Cerebellar nuclear complex (tissue), 1 donor: ENCODE results near the gene PREX1.
"Not testable (repeated sequence)": the region's sequence is repeated elsewhere in the genome, so short reads cannot be mapped to it uniquely, and the experiment has no call there.

Experiments used
- DNase-seq, 2 experiments: peaks; one replicate each; lab custom pipeline; 2025; lab: John Stamatoyannopoulos, UW

The PREX1 gene

GRCh38 chr20:48774696-48775095, 53.1 kb downstream of the PREX1 start:
- DNase-seq: no peak

- DNase-seq: no peak
Observed at GRCh38 chr20:48773837-48774418, 53.9 kb downstream of the PREX1 start.

GRCh38 chr20:48772183-48772976, 55.4 kb downstream of the PREX1 start:
- no peak for DNase-seq

GRCh38 chr20:48771542-48771941, 56.3 kb downstream of the PREX1 start:
- DNase-seq: no peak

GRCh38 chr20:48770700-48771442, 56.9 kb downstream of the PREX1 start:
- DNase-seq: no peak

GRCh38 chr20:48769069-48769983, 58.5 kb downstream of the PREX1 start:
- DNase-seq: no peak

GRCh38 chr20:48766961-48767960, 60.5 kb downstream of the PREX1 start:
- DNase-seq: no peak

- no peak for DNase-seq
Observed at GRCh38 chr20:48766205-48766604, 61.6 kb downstream of the PREX1 start.

- no peak for DNase-seq
Observed at GRCh38 chr20:48765359-48765758, 62.4 kb downstream of the PREX1 start.

- no peak for DNase-seq
Observed at GRCh38 chr20:48763216-48763914, 64.4 kb downstream of the PREX1 start.

- DNase-seq: no peak
Observed at GRCh38 chr20:48761874-48762273, 65.9 kb downstream of the PREX1 start.

GRCh38 chr20:48761023-48761785, 66.6 kb downstream of the PREX1 start:
- DNase-seq: no peak

GRCh38 chr20:48760403-48760983, 67.3 kb downstream of the PREX1 start:
- no peak for DNase-seq

- DNase-seq: no peak
Observed at GRCh38 chr20:48759631-48760245, 68.1 kb downstream of the PREX1 start.

GRCh38 chr20:48758206-48758820, 69.5 kb downstream of the PREX1 start:
- DNase-seq: no peak

- not testable (repeated sequence) for DNase-seq
Observed at GRCh38 chr20:48756774-48757173, 71.0 kb downstream of the PREX1 start.

GRCh38 chr20:48754292-48754691, 73.5 kb downstream of the PREX1 start:
- DNase-seq: no peak

- no peak for DNase-seq
Observed at GRCh38 chr20:48752963-48753362, 74.8 kb downstream of the PREX1 start.
